Retinal pigment epithelial cell (primary cell): ENCODE measurements around the gene SLTM.
"Not testable (repeated sequence)": the region's sequence is repeated elsewhere in the genome, so short reads cannot be mapped to it uniquely, and the experiment has no call there.

Experiments
- DNase-seq: peaks from one replicate; pipeline ENCODE4 v3.0.0-alpha.2; 2010; ENCODE audit warnings: low read depth
- H3K4me3 ChIP-seq: 2 replicates; pipeline ENCODE4 v1.5.1; 2011; ENCODE audit warnings: mild to moderate bottlenecking, low read length, control low read depth, moderate library complexity
- TF ChIP-seq, protein P1 (sequence below): conservative IDR thresholded peaks from 2 replicates; pipeline ENCODE4 v1.5.1; 2011; ENCODE audit warnings: low read depth, low read length, control low read depth, inconsistent platforms

Gene SLTM

DNA sequence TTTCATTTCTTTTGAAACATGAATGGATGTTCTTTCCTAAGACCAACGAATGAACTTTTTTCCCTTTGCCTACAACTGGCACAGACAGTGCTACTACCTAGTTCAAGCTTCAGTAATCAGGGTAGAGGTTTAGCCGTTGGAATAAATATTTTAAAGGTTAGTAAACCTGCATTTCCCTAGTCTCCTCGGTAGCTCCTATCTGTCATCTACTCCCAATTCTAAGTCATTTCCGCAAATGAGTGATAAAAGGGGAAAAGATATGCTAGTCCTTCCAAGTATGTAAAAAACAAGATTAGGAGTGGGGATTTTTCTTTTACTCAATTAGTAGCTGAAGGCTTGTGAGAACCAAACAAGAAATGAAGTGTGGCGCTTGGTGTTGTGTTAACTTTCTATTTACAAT, 15.2 kb downstream of the SLTM start:
- no peak for DNase-seq
- H3K4me3 ChIP-seq = no peak overlapping the region
- TF ChIP-seq, protein P1, sequence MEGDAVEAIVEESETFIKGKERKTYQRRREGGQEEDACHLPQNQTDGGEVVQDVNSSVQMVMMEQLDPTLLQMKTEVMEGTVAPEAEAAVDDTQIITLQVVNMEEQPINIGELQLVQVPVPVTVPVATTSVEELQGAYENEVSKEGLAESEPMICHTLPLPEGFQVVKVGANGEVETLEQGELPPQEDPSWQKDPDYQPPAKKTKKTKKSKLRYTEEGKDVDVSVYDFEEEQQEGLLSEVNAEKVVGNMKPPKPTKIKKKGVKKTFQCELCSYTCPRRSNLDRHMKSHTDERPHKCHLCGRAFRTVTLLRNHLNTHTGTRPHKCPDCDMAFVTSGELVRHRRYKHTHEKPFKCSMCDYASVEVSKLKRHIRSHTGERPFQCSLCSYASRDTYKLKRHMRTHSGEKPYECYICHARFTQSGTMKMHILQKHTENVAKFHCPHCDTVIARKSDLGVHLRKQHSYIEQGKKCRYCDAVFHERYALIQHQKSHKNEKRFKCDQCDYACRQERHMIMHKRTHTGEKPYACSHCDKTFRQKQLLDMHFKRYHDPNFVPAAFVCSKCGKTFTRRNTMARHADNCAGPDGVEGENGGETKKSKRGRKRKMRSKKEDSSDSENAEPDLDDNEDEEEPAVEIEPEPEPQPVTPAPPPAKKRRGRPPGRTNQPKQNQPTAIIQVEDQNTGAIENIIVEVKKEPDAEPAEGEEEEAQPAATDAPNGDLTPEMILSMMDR = no peak

DNA sequence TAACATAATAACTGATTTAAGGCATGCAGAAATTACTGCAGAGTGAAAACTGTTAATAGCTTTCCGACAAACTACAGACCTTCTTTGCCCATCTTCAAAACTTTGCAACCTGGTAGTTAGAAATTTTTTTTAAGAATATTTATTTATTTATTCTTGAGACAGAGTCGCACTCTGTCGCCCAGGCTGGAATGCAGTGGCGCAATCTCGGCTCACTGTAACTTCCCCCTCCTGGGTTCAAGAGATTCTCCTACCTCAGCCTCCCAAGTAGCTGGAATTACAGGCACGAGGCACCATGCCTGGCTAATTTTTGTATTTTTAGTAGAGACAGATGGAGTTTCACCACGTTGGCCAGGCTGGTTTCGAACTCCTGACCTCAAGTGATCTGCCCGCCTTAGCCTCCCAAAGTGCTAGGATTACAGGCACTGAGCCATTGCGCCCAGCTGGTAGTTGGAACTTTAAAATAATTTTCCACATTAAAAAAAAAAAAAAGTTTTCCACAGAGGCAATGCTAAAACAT, 15.8 kb downstream of the SLTM start:
- not testable (repeated sequence) for H3K4me3 ChIP-seq, DNase-seq

DNA sequence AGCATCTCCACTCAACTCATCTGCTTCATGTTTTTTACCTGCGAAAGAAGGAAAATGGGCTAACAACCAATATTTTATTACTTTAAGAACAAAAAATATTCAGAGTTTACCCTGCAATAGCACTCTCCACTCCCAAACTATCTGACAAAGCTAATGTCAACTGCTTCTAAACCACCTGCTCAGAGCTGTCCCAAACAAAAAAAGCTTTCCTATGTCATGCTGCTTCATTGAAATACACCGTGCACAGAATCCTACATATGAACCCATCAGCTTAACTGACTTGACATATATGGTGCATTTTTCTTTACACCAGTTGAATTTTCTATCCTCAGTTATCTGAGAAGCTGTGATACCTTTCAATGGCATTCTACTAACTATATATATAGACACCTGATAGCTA, 16.5 kb downstream of the SLTM start:
- no peak for DNase-seq
- no peak overlapping the region for H3K4me3 ChIP-seq

DNA sequence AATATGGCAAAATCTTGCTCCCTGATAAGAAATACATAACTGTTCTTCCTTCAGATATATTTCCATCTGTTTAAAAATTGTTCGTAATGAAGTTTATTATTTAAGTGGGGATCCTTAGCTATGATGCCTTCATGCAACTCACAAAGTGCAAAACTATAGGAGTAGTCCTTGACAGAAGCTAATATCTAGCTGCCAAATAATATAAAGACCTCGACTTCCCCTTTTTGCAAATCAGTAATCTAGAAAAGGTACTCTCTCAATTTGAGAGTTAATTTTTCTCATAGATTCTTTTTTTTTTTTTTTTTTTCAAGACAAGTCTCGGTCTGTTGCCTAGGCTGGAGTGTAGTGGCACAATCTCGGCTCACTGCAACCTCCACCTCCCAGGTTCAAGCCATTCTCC, 23.0 kb downstream of the SLTM start:
- H3K4me3 ChIP-seq = no peak overlapping the region
- TF ChIP-seq, protein P1 = no peak
- DNase-seq = no peak

More for the DNA sequence above, 16.5 kb downstream of the SLTM start:
- TF ChIP-seq, protein P1 = no peak

DNA sequence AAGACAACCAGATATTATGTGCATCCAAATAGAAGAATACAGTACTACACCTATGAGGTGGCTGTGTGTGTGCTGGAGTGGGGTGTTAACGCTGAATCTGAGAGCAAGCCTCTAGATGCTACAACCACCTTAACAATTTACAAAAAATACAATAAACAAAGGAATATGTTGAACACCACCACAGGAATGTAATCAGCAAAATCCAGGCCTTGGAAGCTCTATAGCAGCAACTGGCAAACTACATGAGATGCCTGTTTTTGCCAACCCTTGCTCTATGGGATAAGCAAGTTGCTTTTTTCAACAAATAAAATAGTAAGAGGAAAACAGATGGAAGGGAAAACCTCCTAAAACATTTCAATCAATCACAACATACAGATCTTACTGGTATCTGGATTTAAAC, 23.9 kb downstream of the SLTM start:
- H3K4me3 ChIP-seq = no peak overlapping the region
- no peak for DNase-seq
- TF ChIP-seq, protein P1 = no peak

DNA sequence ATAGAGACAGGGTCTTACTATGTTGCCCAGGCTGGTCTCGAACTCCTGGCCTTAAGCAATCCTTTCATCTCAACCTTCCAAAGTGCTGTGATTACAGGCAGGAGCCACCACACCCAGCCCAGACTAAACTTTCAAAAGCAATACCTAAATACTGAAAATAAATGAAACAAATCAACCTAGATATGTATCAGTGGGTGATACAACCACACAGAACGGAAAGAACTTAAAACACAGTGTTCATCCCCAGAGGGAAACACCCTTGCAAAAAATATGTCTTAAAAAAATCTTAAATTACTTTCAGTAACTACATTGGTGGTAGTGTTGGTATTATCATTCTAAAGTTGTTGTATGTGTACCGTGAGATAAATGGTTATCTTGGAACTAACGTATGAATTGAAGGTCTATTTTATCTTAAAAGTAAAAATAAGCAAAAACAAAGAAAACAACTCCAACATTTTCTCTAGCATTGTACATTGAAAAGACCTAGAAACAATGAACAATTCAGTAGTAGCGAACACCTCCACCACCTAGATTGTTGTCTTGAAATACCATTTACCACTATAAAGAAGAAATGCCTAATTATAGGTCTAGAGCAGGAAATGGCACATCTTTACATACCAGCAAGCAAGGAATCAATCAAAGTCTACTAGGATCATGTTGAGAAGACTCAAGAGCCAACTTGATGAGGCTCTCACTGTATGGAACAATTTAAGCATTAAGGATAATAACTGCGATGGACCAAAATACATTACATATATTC, 24.7 kb downstream of the SLTM start:
- DNase-seq = no peak
- TF ChIP-seq, protein P1 = no peak
- H3K4me3 ChIP-seq = no peak overlapping the region

DNA sequence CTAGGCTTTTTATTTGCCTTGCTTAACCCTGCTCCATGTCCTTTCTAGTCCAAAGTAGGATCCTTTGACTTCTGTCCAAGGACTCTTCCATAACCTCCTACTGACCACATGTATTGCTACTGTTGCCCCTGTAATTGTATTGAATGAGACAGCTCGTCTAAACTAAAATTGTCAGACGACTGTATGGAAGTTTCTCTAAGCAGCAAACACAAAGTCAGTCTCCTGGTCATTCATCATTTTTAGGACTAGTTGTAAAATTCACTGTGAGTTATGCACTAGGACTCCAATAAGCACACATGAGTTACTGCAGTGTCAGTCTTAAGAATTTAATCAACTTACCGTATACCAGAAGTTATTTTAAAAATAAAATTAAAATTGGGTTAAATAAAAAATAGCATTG, 32.8 kb downstream of the SLTM start:
- H3K4me3 ChIP-seq = no peak overlapping the region
- TF ChIP-seq, protein P1 = no peak
- DNase-seq = no peak
